VCaP (cell line): ENCODE data around the gene TMEM178B.

Experiments used
- H3K27ac ChIP-seq: fragments of 450-650 bp; 2 replicates; pipeline ENCODE4 v1.5.1; 2017
- TF ChIP-seq, protein P1 (sequence below): fragments of 450-650 bp; conservative IDR thresholded peaks from 2 replicates; pipeline ENCODE4 v1.5.1; 2017; ENCODE audit warnings: mild to moderate bottlenecking, moderate library complexity

Gene TMEM178B

DNA sequence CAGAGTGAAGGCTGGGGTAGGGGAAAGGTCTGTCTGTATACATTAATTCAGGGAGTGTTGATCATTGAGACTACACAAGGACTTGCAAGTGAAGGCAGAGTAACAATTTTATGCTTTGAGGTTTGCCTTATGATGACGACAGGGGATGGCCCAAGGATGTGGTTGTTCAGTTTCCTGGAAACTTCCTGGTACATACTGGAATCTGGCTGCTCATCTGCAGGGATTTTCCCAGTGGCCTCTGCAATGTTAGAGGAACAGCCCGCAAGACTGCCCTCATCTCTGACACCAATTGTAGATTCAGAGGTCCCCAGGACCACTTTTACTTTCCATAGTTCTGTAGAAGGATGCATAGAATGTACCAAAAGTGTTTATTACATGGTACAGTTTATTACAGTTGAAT is 189.6 kb downstream of the TMEM178B start:
- TF ChIP-seq, protein P1, sequence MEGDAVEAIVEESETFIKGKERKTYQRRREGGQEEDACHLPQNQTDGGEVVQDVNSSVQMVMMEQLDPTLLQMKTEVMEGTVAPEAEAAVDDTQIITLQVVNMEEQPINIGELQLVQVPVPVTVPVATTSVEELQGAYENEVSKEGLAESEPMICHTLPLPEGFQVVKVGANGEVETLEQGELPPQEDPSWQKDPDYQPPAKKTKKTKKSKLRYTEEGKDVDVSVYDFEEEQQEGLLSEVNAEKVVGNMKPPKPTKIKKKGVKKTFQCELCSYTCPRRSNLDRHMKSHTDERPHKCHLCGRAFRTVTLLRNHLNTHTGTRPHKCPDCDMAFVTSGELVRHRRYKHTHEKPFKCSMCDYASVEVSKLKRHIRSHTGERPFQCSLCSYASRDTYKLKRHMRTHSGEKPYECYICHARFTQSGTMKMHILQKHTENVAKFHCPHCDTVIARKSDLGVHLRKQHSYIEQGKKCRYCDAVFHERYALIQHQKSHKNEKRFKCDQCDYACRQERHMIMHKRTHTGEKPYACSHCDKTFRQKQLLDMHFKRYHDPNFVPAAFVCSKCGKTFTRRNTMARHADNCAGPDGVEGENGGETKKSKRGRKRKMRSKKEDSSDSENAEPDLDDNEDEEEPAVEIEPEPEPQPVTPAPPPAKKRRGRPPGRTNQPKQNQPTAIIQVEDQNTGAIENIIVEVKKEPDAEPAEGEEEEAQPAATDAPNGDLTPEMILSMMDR, result no peak
- H3K27ac ChIP-seq, result no peak overlapping the region

DNA sequence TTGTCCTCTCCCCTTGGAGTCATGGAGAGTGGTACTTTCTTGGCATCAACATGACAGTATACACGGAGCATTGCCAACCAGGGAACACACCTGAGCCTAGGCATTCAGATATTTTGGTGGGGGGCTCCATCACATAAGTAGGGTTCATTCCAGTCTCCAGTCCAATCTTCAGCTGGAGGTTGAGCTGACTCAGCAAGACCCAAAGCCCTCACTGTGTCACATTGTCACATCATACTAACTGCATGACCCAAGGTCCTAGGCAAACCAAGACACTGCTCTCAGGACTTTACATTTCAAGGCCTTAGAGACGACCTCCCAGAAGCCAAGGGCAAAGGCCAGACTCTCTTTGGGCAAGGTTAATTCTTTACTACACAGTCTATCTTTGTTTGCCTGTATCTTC is 190.1 kb downstream of the TMEM178B start:
- TF ChIP-seq, protein P1, result no peak
- no peak overlapping the region for H3K27ac ChIP-seq

DNA sequence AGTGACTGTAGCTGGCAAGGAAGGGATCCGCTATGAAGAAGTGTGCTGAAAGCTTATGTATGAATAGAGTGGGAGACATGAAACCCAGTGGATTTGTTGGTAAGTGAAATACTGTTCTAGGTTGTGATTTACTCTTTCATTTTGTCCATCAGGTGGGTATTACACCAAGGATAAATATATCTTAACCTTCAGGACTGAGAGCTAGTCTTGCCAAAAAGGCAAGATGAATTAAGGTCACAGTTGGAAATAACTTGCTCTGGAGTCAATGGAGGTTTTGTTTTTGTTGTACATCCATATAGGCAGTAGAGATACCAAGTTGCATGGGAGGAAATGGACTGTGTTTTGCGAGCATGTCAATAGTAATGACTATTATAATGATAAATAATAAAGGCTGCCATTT is 190.6 kb downstream of the TMEM178B start:
- TF ChIP-seq, protein P1, result no peak
- no peak overlapping the region for H3K27ac ChIP-seq

DNA sequence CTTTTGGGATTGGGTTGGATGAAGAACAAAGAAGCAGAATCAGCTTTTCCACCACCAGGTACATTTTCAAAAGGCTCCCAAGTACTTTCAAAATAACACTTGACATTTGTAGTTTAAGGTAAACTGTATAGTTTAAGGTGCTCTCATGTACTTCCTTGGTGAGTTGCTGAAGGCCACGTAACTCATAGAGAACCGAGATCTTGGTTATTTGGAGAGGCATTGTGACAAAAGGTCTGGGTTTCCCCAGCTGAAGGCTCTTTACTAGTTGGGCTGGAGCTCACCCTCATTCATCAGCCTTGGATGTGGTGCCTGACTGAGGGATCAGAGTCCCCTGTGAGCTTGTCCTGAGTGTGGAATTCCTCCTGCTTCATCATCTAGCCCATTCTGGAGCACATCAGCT is 191.8 kb downstream of the TMEM178B start:
- TF ChIP-seq, protein P1, result no peak
- no peak overlapping the region for H3K27ac ChIP-seq

DNA sequence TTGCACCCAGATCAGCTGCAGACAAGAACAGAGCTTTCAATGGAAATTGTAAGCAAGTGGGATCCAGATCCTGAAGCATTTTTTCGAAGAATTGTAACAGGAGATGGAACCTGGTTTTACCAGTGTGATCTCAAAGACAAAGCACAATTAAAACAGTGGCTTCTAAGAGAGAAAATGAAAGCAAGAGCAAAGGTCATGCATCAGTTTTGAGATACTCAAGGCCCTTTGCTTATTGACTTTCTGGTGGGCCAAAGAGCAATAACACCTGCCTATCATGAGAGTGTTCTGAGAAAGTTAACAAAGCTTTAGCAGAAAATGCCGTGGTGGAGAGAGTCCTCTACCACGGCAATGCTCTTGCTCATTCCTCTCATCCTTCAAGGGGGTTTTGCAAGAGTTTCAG is 194.8 kb downstream of the TMEM178B start:
- H3K27ac ChIP-seq, result no peak overlapping the region
- TF ChIP-seq, protein P1, result no peak

DNA sequence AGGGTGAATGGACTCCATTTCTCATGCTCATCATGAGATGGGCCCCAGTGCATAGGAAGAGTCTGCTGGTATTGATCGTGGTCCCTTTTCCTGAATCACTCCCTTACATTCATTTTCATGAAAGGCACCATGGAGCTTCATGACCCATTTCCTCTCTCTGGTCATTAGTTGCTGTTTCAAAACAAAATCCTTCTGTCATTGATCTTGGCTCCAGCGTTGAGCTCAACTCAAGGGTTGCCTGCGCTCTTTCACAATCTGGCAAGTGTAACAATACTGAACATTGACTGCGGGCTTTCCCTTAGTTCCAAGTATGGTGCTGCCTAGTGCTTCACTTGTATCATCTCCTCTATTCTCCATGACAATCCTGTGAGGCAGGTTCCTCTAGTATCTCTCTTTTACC is 197.6 kb downstream of the TMEM178B start:
- H3K27ac ChIP-seq, result no peak overlapping the region
- TF ChIP-seq, protein P1, result no peak

DNA sequence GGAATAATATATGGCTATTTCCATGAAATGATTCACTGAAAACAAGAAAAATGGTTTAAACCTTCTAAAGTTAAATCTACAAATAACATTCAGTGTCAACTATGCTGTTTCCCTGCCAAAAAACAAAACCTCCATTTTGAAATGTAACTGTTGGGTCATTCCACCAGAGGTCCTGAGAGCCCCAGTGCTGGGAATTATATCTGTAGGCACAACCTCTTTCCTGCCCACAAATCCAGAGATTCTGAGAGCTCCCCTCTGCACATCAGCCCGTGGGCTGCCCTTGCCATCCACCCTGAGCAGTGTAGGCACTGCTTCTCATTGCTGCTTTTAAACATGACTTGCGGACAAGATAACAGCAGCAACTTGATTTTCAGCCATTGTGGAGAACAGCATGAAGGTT is 198.6 kb downstream of the TMEM178B start:
- H3K27ac ChIP-seq, result no peak overlapping the region
- TF ChIP-seq, protein P1, result no peak

DNA sequence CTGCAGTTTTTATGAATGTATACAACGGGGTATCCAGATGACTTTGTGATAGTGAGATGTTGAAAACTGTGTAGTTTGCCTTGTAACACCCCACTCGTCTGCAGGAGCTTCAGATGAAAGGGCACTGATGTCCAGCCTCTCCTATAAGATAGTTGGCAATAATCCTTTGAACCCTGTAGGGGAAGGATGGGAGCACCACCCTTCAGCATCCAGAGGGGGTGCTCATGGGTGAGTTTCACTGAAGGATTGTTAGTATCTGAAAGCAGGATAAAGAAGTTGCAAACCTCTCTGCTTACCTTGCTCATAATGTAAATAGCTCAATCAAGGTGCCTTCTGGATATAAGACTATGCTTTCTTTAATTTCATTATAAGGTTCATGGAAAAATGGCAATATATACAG is 201.5 kb downstream of the TMEM178B start:
- TF ChIP-seq, protein P1, result no peak

More for the DNA sequence above, 201.5 kb downstream of the TMEM178B start:
- no peak overlapping the region for H3K27ac ChIP-seq
